Measurements from ENCODE around the gene BOD1. TPM values are rescaled to one million over a fixed set of nuclear protein-coding genes. Genes with fewer than 3 reads are reported as not detected.

BOD1 gene
- total RNA-seq, 4 donors from 2014 or later: 46.3 to 53.3 (median 48.7) TPM

DNA sequence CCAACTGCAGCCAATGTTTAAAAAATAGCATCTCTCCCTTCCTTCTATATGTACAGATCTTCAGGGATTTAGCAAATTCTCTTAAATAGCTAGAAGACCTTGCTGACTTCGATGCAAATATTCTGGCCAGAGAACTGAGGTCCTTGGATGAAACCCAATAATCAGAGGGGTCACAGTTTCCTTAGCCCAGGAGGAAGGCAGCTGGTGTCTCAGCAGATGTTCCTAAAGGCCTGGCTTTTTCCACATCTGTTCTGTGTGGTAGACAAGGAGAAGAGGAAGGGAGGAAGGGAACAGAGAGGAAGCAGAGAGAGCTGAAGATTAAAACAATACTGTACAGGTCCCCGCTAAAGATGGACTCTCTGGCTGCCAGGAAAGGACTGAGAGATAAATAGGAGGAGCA, 33.1 kb downstream of the BOD1 start:
- Histone ChIP-seq H3K4me3 (no peak overlapping the region), H3K36me3 (no peaks in the 10 kb centered on the region), H3K4me1 (no peaks in the 10 kb centered on the region), H3K27ac (no peak overlapping the region), H3K9me3 (peaks cover 11% of the 10 kb centered on the region), H3K27me3 (no peaks in the 10 kb centered on the region)
- TF ChIP-seq EP300 (IDR thresholded peaks at IDR 0.05) (no peak), POLR2AphosphoS5 (IDR thresholded peaks at IDR 0.05) (no peak), POLR2A (IDR thresholded peaks at IDR 0.05) (no peak)
- TF ChIP-seq, protein P1, sequence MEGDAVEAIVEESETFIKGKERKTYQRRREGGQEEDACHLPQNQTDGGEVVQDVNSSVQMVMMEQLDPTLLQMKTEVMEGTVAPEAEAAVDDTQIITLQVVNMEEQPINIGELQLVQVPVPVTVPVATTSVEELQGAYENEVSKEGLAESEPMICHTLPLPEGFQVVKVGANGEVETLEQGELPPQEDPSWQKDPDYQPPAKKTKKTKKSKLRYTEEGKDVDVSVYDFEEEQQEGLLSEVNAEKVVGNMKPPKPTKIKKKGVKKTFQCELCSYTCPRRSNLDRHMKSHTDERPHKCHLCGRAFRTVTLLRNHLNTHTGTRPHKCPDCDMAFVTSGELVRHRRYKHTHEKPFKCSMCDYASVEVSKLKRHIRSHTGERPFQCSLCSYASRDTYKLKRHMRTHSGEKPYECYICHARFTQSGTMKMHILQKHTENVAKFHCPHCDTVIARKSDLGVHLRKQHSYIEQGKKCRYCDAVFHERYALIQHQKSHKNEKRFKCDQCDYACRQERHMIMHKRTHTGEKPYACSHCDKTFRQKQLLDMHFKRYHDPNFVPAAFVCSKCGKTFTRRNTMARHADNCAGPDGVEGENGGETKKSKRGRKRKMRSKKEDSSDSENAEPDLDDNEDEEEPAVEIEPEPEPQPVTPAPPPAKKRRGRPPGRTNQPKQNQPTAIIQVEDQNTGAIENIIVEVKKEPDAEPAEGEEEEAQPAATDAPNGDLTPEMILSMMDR (IDR thresholded peaks at IDR 0.05): no peak
- DNase-seq (ENCODE audit: low spot score in 2 of 2): no peak
- WGBS: 73% methylated on average over 2 of the region's 2 CpGs

DNA sequence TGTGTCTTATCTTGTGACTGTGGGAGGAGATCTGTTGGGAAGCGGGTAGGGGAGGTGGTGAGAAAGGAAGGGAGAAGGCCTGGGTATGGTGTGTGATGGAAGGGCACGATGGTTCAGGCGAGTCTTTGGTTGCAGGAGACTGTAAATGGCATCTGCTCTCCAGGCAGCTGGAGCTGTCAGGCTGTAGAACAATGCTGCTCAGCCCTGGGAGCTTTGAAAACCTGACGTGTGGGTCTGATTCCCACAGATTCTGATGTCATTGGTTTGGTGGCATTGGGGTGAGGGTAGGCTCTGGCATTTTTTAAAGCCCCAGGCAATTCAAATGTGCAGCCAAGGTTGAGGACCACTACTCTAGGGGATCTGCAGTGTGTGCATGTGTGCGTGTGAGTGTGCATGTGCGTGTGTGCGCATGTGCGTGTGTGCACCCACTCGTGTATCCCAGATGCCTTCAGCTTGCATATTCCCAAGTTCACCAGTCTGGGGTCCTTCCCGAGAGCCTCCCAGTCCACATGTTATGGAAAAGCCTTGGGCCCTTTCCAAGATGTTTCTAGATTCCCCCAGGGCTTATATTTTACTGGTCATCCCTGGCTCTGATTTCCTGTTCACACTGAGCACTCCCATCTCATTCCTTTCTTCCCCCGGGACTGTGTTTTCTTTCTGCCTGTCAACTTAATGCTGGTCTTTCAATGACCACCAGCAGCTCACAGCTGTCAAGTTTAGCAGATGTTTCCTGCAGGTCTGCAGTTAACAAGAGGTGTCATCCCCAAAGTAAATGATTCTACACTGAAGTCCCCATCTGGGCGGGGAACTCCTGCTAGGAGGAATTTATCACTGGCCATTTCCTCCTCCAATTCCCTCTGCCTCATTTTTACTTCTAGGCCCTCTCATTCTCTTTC, 34.0 kb downstream of the BOD1 start:
- 76% methylated on average over 12 of the region's 12 CpGs for WGBS
- no peaks in the 10 kb centered on the region for H3K4me1 ChIP-seq
- H3K9me3 ChIP-seq: peaks cover 11% of the 10 kb centered on the region
- H3K27me3 ChIP-seq: no peaks in the 10 kb centered on the region
- no peak overlapping the region for H3K4me3 ChIP-seq
- no peaks in the 10 kb centered on the region for H3K36me3 ChIP-seq
- DNase-seq (ENCODE audit: low spot score in 2 of 2): peak in 1 of 2 donors; percentile 58
- no peak overlapping the region for H3K27ac ChIP-seq
- no peak for TF ChIP-seq POLR2A (IDR thresholded peaks at IDR 0.05)
- TF ChIP-seq EP300 (IDR thresholded peaks at IDR 0.05): no peak
- TF ChIP-seq POLR2AphosphoS5 (IDR thresholded peaks at IDR 0.05): no peak
- TF ChIP-seq, protein P1 (IDR thresholded peaks at IDR 0.05): no peak

DNA sequence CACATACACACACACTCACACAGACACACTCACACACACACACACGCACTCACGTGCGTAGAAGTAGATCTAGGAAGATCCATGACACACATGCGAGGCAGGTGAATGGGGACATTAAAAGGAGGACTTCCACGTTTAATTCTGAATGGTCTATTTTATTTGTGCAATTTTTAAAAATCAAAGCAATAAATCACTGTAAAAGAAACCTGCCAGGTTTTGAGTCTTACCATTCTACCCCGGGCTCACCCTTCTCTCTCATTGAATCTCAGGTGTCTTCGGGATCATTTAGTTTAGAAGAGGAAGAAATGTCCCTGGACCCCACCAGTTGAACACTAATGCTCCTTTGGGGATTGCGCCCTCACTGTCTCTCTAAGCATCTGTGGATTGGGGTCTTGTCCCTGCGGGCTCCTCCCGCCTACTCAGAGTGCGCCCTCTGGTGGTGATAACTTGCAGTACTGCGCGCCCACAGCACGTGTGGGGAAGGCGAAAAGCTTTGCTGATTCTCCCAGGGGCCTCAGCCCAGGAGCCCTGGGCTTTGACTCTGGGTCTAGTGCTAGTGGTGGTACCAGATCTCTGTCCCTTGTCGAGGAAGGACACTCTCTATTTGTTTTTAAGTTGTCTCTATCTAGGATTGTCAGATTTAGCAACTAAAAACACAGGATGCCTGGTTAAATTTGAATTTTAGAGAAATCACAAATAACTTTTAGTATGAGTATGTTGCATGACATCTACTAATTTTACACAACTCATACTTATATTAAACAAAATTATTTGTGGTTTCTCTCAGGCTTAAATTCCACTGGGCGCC, 34.8 kb downstream of the BOD1 start:
- no peak for DNase-seq (ENCODE audit: low spot score in 2 of 2)
- H3K4me1 ChIP-seq: no peaks in the 10 kb centered on the region
- no peaks in the 10 kb centered on the region for H3K27me3 ChIP-seq
- H3K4me3 ChIP-seq: no peak overlapping the region
- TF ChIP-seq POLR2AphosphoS5 (IDR thresholded peaks at IDR 0.05) (no peak), EP300 (IDR thresholded peaks at IDR 0.05) (no peak), POLR2A (IDR thresholded peaks at IDR 0.05) (no peak)
- TF ChIP-seq, protein P1 (IDR thresholded peaks at IDR 0.05): peak; percentile 8 to 43
- WGBS: 62% methylated on average over 17 of the region's 17 CpGs
- no peak overlapping the region for H3K27ac ChIP-seq
- H3K36me3 ChIP-seq: no peaks in the 10 kb centered on the region
- H3K9me3 ChIP-seq: peaks cover 8% of the 10 kb centered on the region

DNA sequence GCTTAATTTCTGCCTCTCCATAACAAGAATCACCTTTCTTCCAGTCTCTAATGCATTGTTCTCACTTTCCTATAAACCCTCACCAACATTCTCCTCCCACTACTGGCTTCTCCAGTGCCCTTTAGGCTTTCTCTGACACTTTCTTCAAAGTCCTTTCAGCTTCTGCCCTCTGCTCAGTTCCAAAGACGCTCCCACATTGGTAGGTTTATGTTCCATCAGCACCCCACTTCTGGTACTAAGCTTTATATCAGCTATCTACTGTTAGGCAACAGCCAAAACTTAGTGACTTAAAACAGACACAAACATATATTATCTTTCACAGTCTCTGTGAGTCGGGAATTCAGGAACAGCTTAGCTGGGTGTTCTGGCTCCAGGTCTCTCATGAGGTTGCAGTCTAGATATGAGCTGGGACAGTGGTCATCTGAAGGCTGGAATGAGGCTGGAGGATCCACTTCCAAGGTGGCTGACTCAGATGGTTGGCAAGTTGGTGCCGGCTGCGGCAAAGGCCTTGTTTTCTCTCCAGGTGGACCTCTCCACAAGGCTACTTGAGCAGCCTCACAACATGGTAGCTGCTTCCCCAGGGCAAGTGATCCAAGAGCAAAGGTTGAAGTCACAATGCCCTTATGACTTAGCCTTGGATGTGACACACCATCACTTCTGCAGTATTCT, 37.4 kb downstream of the BOD1 start:
- no peak overlapping the region for H3K27ac ChIP-seq
- WGBS: 83% methylated on average over 4 of the region's 4 CpGs
- H3K4me1 ChIP-seq: no peaks in the 10 kb centered on the region
- H3K9me3 ChIP-seq: peaks cover 8% of the 10 kb centered on the region
- no peak for DNase-seq (ENCODE audit: low spot score in 2 of 2)
- H3K27me3 ChIP-seq: no peaks in the 10 kb centered on the region
- no peak for TF ChIP-seq EP300 (IDR thresholded peaks at IDR 0.05)
- TF ChIP-seq, protein P1 (IDR thresholded peaks at IDR 0.05): no peak
- no peak for TF ChIP-seq POLR2A (IDR thresholded peaks at IDR 0.05)
- no peak for TF ChIP-seq POLR2AphosphoS5 (IDR thresholded peaks at IDR 0.05)
- no peak overlapping the region for H3K4me3 ChIP-seq
- H3K36me3 ChIP-seq: no peaks in the 10 kb centered on the region
